ENCODE data around the gene LDHAL6B.
"Not testable (repeated sequence)": the region's sequence is repeated elsewhere in the genome, so short reads cannot be mapped to it uniquely, and the experiment has no call there.

Gene LDHAL6B

GRCh38 chr15:59206623-59207183, at the start of gene LDHAL6B:
TSS of gene LDHAL6B (plus strand) at chr15:59206843. CDS start at chr15:59206941, 98 bp downstream.
- no peak for DNase-seq (ENCODE audit: low read depth, low spot score)
- POLR2A ChIA-PET, result no interaction called here
- H3K4me3 ChIP-seq (ENCODE audit: low read depth, low read length), result no peak within 1 kb of the TSS
- no peak for TF ChIP-seq CTCF (IDR thresholded peaks at IDR 0.05; ENCODE audit: insufficient read depth, low read length, missing control alignments)
- CTCF ChIA-PET, result no interaction called here

GRCh38 chr15:59157396-59157795, 49.2 kb upstream of the LDHAL6B start:
- POLR2A ChIA-PET, result no interaction called here
- CTCF ChIA-PET, result interaction anchor here (1.2 kb wide), 1 partner anchor 9 kb away, joined by 3 read pairs; no protein-coding TSS in a partner anchor
- DNase-seq (ENCODE audit: low read depth, low spot score), result no peak
- no peak for TF ChIP-seq CTCF (IDR thresholded peaks at IDR 0.05; ENCODE audit: insufficient read depth, low read length, missing control alignments)
- H3K4me3 ChIP-seq (ENCODE audit: low read depth, low read length), result no peak overlapping the region

- CTCF ChIA-PET, result interaction anchor here (1.0 to 1.2 kb wide), 2 partner anchors 8 to 89 kb away, joined by 3 read pairs; no protein-coding TSS in a partner anchor
- no peak for DNase-seq (ENCODE audit: low read depth, low spot score)
- POLR2A ChIA-PET, result no interaction called here
- no peak overlapping the region for H3K4me3 ChIP-seq (ENCODE audit: low read depth, low read length)
- no peak for TF ChIP-seq CTCF (IDR thresholded peaks at IDR 0.05; ENCODE audit: insufficient read depth, low read length, missing control alignments)
Measured at GRCh38 chr15:59157840-59158700, 48.6 kb upstream of the LDHAL6B start.

DNA sequence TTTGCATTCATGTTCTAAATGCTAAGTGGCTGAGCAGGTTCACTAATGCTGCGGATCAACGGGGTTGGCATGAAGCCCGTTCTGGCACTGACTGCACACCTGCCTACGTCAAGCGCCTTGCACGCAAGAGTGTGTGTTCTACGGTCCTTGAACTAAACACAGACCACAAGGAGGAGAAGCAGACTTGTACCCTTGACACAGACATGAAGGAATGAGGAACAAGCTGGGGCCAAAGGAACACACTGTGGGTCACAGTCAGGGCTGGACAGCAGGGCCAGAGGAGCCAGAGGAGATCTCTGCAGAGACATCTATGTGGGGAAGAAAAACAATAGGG, 48.0 kb upstream of the LDHAL6B start:
- TF ChIP-seq CTCF (IDR thresholded peaks at IDR 0.05; ENCODE audit: insufficient read depth, low read length, missing control alignments), result no peak
- POLR2A ChIA-PET, result no interaction called here

GRCh38 chr15:59159210-59159609, 47.4 kb upstream of the LDHAL6B start:
- no peak for TF ChIP-seq CTCF (IDR thresholded peaks at IDR 0.05; ENCODE audit: insufficient read depth, low read length, missing control alignments)
- no peak for DNase-seq (ENCODE audit: low read depth, low spot score)
- ChIA-PET CTCF (interaction anchor here (1.0 kb wide), 1 partner anchor 88 kb away, joined by 3 read pairs; no protein-coding TSS in a partner anchor), POLR2A (no interaction called here)
- no peak overlapping the region for H3K4me3 ChIP-seq (ENCODE audit: low read depth, low read length)

More for the DNA sequence above, 48.0 kb upstream of the LDHAL6B start:
- no peak overlapping the region for H3K4me3 ChIP-seq (ENCODE audit: low read depth, low read length)
- CTCF ChIA-PET, result interaction anchor here (1.0 kb wide), 1 partner anchor 88 kb away, joined by 3 read pairs; no protein-coding TSS in a partner anchor
- no peak for DNase-seq (ENCODE audit: low read depth, low spot score)

- H3K4me3 ChIP-seq (ENCODE audit: low read depth, low read length), result no peak overlapping the region
- CTCF ChIA-PET, result interaction anchor here (1.1 to 2.1 kb wide), 3 partner anchors 9 to 332 kb away, joined by 6 to 9 read pairs (median 6); no protein-coding TSS in a partner anchor
- TF ChIP-seq CTCF (IDR thresholded peaks at IDR 0.05; ENCODE audit: insufficient read depth, low read length, missing control alignments), result peak; percentile 58
- DNase-seq (ENCODE audit: low read depth, low spot score), result no peak
- POLR2A ChIA-PET, result no interaction called here
Measured at GRCh38 chr15:59160880-59161593, 45.6 kb upstream of the LDHAL6B start.

- CTCF ChIA-PET, result interaction anchor here (1.0 to 2.1 kb wide), 4 partner anchors 8 to 331 kb away, joined by 3 to 9 read pairs (median 6); no protein-coding TSS in a partner anchor
- DNase-seq (ENCODE audit: low read depth, low spot score); H3K4me3 ChIP-seq (ENCODE audit: low read depth, low read length); POLR2A ChIA-PET: not testable (repeated sequence)
Measured at GRCh38 chr15:59162080-59162479, 44.6 kb upstream of the LDHAL6B start.
